HG02852 (cell line): ENCODE results near the gene TBL3.

Experiments used
- ATAC-seq: cut with Tn5 transposase; IDR thresholded peaks from one replicate; pipeline ENCODE4 v1.9.1; 2021; ENCODE audit warnings: mild to moderate bottlenecking, moderate library complexity; ENCODE audit not compliant: unreplicated experiment

The TBL3 gene

GRCh38 chr16:2013527-2013926 lies 41.7 kb downstream of the TBL3 start:
- ATAC-seq = no peak

- no peak for ATAC-seq
Measured at GRCh38 chr16:2015117-2015946, 43.5 kb downstream of the TBL3 start.

GRCh38 chr16:2015947-2016208 lies 44.0 kb downstream of the TBL3 start:
- no peak for ATAC-seq

DNA sequence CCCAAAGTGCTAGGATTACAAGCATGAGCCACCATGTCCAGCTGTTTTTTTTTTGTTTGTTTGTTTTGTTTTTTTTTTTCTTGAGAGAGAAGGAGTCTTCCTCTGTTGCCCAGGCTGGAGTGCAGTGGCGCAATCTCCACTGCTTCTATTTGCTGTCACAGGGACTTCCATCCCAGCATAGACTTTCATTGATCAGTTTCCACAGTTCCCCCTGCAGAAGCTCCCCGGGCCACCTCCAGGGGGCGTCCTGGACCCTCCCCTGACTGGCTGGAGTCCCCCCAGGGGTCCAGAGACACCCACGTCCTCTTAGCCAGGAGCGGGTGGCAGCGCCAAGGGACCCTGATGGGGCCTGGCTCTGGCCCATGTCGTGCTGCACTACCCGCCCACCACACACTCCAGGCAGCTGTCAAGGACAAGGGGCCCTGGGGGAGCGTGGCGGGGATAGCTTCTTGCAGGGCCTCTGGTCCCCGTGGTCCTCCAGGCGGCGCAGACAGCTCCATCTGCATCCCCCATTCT lies 44.6 kb downstream of the TBL3 start:
- no peak for ATAC-seq

GRCh38 chr16:2019518-2019920 lies 47.7 kb downstream of the TBL3 start, which contains the start of gene NPW:
TSS of gene NPW (plus strand) at chr16:2019785.
- no peak for ATAC-seq

DNA sequence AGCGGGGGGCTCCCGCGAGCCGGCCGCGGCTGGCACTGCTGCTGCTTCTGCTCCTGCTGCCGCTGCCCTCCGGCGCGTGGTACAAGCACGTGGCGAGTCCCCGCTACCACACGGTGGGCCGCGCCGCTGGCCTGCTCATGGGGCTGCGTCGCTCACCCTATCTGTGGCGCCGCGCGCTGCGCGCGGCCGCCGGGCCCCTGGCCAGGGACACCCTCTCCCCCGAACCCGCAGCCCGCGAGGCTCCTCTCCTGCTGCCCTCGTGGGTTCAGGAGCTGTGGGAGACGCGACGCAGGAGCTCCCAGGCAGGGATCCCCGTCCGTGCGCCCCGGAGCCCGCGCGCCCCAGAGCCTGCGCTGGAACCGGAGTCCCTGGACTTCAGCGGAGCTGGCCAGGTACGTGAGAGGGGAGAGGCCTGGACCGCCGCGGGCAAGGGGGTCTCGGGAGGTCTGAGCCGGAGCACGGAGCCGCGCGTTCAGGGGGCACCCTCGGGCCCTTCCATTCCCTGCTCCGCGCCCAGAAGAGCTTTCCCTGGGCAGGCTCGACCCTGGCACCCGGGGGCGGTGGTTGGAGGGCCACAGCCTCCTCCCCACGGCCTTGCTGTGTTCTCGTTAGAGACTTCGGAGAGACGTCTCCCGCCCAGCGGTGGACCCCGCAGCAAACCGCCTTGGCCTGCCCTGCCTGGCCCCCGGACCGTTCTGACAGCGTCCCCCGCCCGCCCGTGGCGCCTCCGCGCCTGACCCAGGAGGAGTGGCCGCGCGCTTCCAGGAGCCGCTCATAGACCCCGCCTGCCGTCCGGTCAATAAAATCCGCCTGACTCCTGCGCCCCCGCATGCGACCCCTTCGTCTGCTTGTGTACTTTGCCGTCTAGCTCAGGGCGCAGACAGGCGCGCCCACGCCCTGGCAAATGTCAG lies 48.3 kb downstream of the TBL3 start:
- no peak for ATAC-seq

DNA sequence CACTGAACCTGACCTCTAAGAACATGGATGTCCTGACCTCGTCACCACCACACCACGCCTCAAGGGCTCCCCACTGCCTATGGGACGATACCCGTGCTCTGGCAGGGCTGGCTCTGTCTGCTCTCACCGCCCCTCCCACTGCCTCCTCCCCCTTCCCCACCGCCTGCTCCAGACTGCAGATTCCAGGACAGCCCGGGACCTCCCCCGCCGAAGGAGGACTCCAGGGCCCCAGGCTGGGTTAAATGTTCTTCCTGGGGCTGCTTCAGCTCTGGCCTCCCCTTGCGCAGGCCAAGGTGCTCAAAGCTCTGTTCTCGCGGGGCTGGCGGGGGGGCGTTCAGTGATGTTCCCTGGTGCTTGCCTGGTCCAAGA lies 50.9 kb downstream of the TBL3 start:
- ATAC-seq = no peak

DNA sequence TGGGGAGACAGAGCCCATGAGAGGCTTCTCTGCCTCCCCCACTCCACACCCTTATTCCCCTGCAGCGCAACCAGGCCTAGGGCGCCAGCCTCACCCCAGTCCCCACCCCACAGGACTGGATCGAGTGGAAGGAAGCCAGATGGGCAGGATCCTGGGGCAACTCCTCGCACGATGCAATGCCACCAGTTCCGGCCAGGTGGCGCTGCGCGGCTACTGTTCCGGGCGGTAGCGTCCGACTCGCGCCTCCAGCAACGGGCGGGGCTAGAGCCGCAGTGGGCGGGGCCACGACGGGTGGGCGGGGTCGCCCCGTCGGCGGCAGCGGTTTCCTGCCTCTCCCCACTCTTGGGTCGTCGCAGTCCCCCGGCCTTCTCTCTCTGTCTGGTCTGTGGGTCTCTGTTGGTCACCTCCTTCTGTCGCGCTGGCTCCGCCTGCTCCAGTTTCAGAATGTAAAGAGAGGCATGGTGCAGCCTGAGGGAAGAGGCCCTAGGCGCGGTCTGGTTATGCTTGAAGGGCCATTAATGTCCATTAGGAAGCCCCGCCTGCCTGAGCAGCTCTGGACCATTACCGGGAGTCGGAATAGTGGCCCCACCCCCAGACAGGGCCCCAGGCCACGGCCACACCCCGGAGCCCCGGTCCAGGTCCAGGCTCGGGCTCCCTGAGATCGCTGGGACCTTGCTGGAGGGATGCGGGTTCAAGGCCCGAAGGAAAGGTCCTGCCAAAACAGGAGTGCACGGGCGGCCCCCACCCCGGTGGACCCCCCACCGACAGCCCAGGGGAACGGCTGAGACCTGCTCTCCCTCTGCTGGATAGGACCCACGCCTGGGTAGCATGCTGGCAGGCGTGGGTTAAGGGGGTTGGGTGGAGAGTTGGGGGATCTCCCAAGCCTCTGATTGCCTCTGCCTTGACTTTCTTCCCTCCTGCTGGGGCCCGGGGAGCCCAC lies 51.5 kb downstream of the TBL3 start:
- ATAC-seq = no peak

DNA sequence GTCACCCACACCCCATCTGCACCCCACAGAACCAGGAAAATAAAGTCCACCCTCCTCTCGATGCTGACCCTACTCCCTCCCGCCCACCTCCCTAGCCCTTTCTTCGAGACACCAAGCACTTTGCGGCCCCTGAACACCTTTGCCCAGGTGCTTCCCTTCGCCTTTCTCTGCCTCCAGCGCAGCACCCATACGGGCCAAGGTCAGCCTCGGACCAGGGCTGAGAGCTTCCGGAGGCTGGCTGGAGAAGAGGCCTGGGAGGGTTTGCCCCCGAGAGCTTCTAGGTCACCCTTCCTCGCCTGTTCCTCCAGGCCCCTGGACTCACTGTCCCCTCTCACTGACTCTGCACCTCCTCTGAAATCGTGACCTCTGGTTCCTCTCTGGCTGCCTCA lies 52.2 kb downstream of the TBL3 start:
- ATAC-seq = no peak

DNA sequence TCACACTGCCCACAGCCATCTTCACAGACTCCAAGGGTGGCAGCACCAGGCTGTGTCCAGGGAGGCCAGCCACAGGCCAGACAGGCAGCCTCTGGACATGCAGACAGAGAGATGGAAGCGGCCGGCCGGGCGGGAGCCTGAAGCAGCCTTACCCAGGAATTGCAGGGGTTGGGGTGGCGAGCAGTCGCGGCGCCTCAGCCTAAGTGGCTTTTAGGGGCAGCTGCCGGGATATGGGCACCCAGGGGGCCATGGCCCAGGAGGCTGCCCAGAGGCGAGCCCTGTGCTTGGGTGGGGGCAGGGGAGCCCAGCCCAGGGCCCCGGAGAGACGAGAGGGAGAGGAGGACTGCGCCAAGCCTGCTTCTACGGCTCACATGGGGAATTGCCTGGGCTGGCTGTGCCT lies 53.4 kb downstream of the TBL3 start:
- no peak for ATAC-seq

GRCh38 chr16:2025878-2026460 lies 54.1 kb downstream of the TBL3 start:
- no peak for ATAC-seq

DNA sequence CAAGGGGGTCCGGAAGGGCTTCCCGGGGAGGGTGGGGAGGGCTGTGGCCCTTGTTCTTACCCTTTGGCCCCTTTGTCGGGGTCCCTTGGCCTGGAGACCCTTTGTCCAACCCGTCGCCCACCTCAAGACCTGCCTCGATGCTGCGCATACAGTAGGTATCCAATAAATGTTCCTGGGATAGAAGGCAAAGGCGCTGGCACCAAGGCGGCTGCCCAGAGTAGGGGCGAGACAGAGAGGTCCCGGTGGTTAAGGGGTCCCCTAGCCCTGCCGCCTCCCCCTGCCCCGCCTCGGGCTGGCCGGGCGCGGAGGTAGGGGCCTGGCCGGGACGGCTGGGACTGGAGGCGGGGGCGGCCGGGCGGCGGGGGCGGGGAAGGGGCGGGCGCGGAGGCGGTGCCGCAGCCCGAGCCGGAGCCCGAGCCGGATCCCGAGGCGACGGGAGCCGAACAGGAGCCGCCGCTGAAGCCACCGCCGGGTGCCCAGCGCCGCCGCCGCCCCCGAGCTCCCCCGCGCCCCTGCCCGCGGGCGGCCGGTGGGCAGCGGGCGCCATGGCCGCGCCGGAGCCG lies 54.7 kb downstream of the TBL3 start, which contains the start of gene NHERF2:
Gene NHERF2, plus strand, starts transcription at position 442 of the 563 bp plus-strand sequence. Its CDS starts 104 bp downstream, at position 546.
- ATAC-seq = no peak

DNA sequence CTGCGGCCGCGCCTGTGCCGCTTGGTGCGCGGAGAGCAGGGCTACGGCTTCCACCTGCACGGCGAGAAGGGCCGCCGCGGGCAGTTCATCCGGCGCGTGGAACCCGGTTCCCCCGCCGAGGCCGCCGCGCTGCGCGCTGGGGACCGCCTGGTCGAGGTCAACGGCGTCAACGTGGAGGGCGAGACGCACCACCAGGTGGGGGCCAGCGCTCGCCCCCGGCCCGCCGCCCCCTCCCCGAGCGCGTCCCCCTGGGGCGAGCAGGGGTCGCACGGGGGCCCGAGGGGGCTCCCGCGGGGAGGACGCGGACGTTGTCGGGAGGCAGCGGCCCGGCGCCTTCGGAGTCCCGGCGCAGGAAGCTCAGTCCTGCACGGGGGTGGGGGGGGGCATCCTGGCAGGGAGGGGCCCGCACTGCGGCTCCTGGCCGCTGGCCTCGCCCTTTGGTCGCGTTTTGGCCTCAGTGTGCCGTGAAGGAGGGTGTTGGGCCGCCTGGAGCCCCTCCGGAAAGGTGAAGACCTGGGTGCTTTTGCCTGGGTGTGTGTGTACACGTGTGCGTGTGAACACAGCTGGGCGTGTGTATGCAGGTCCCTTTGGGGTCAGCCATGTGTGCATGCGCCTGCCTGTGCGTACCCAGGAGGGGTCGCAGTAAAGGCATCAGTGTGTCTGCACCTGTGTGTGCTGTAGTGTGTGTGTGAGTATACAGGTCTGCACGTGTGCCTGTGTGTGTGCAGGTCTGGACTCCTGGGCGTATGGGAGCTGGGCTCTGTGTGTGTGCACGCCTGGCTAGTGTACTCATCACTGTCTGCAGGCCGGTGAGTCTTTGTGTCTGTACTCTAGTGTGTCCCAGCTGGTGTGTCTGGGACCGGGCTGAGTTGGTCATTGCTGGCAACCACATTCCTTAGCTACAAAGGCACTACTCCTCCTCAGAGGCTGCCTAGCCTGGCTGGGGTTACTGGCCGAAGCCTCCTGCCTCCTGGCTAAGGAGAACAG lies 55.5 kb downstream of the TBL3 start:
- ATAC-seq = no peak

GRCh38 chr16:2028146-2028545 lies 56.3 kb downstream of the TBL3 start:
- ATAC-seq = no peak

GRCh38 chr16:2028620-2029220 lies 56.9 kb downstream of the TBL3 start:
- no peak for ATAC-seq

DNA sequence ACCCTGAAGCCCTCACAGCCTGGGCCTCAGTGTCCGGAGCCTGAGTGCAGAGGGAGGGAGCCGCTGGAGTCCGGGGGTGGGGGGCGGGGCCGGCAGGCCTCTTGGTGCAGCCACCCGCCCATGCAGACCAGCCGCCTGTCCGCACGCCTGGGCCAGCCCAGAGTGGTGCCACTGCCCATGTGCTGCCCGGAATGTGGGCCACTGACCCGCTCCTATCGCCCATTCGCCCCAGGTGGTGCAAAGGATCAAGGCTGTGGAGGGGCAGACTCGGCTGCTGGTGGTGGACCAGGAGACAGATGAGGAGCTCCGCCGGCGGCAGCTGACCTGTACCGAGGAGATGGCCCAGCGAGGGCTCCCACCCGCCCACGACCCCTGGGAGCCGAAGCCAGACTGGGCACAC lies 57.5 kb downstream of the TBL3 start:
- no peak for ATAC-seq

DNA sequence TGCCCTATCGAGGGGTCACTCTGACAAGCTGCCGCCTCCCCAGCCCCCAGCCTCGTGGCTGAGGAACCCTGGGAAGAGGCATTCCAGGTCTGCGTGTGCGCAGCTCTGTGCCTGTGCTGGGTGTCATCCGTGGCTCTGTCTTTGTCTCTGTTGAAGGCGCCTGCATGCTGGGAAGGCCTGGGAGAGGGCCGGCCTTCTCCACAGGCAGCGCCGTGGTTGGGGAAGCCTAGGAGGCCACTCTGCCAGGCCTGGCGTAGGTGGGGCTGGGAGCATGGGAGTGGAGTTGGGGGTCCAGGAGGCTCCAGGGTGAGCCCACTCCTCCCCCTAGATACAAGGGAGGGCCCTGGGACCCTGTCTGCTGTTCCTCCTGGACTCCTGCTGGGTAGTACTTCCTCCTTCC lies 58.2 kb downstream of the TBL3 start:
- no peak for ATAC-seq

DNA sequence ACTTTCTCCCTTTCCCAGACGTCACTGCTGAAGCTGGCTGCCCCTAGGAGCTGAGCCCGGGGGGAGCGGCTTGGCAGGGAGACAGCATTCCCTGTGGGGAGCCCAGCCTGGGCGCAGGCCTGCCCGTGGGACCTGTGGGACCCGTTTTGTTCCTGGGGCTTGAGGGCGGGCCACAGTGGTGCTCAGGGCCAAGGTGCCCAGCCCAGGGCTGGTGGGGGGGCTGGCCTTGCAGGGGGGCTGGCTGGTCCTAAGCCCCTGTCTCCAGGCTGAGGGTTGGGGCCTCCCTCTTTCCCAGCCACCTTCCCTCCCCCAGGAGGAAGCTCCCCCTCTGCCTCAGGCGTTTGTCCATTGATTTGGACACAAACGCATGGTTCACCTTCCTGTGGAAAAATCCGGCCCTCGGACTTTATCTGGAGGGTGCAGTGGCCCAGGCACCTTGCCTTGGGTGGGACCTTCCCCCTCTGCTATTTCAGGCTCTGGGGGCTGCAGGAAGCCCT lies 59.3 kb downstream of the TBL3 start:
- ATAC-seq = no peak
